Stimulated activated CD4-positive, alpha-beta T cell treated with anti-CD3 and anti-CD28 coated beads, Interleukin-4, amount 100 ng/mL, for 48 hours (primary cell): ENCODE measurements around the gene SPOCK1.
"Not testable (repeated sequence)": the region's sequence is repeated elsewhere in the genome, so short reads cannot be mapped to it uniquely, and the experiment has no call there.

Experiments used
- DNase-seq, 2 donors: peaks; one replicate each; pipeline ENCODE4 v3.0.0-alpha.2; 2020; ENCODE audit warnings: low read depth in 2 of 2

SPOCK1 gene

GRCh38 chr5:137024044-137024443 is 475.1 kb downstream of the SPOCK1 start:
- no peak for DNase-seq

GRCh38 chr5:137023371-137023770 is 475.8 kb downstream of the SPOCK1 start:
- no peak for DNase-seq

GRCh38 chr5:137022725-137023124 is 476.4 kb downstream of the SPOCK1 start:
- no peak for DNase-seq

GRCh38 chr5:137022043-137022442 is 477.1 kb downstream of the SPOCK1 start:
- DNase-seq = no peak

GRCh38 chr5:137019229-137019628 is 479.9 kb downstream of the SPOCK1 start:
- DNase-seq = no peak

GRCh38 chr5:137016783-137017324 is 482.3 kb downstream of the SPOCK1 start:
- DNase-seq = no peak

- no peak for DNase-seq
These were observed 483.5 kb downstream of the SPOCK1 start for GRCh38 chr5:137015540-137016116.

GRCh38 chr5:137014731-137015130 is 484.4 kb downstream of the SPOCK1 start:
- DNase-seq = no peak

GRCh38 chr5:137010226-137010625 is 488.9 kb downstream of the SPOCK1 start:
- no peak for DNase-seq

GRCh38 chr5:137004279-137004678 is 494.8 kb downstream of the SPOCK1 start:
- DNase-seq = no peak

- no peak for DNase-seq
These were observed 498.0 kb downstream of the SPOCK1 start for GRCh38 chr5:137001026-137001569.

- DNase-seq = no peak
These were observed 499.3 kb downstream of the SPOCK1 start for GRCh38 chr5:136999787-137000186.

GRCh38 chr5:136998854-136999357 is 500.2 kb downstream of the SPOCK1 start:
- no peak for DNase-seq

- no peak for DNase-seq
These were observed 505.0 kb downstream of the SPOCK1 start for GRCh38 chr5:136994154-136994553.

GRCh38 chr5:136992796-136993489 is 506.2 kb downstream of the SPOCK1 start:
- DNase-seq = no peak

GRCh38 chr5:136985785-136986475 is 513.2 kb downstream of the SPOCK1 start:
- DNase-seq = no peak

GRCh38 chr5:136984772-136985446 is 514.2 kb downstream of the SPOCK1 start:
- no peak for DNase-seq

GRCh38 chr5:136981936-136982335 is 517.2 kb downstream of the SPOCK1 start:
- DNase-seq = no peak

- DNase-seq = no peak
These were observed 520.0 kb downstream of the SPOCK1 start for GRCh38 chr5:136979131-136979530.

GRCh38 chr5:136963504-136963903 is 535.6 kb downstream of the SPOCK1 start:
- no peak for DNase-seq

- no peak for DNase-seq
These were observed 541.7 kb downstream of the SPOCK1 start for GRCh38 chr5:136957428-136957827.

GRCh38 chr5:136954142-136954541 is 545.0 kb downstream of the SPOCK1 start:
- DNase-seq = not testable (repeated sequence)
